WTC11 (cell line): ENCODE results near the gene THBS2. TPM values are rescaled to one million over a fixed set of nuclear protein-coding genes. Genes with fewer than 3 reads are reported as not detected.

Source experiments
- ATAC-seq: fragments of 200-7000 bp; cut with Tn5 transposase; 2 replicates; pipeline ENCODE4 v1.10.0; 2021; ENCODE audit warnings: mild to moderate bottlenecking, moderate library complexity
- CTCF ChIA-PET: fragments of 300-600 bp; sonication (Branson Sonifier 250); formaldehyde crosslinking; loops from one replicate; lab custom pipeline; 2021; ENCODE audit warnings: antibody characterized with exemption; lab: Charles Lee
- POLR2A ChIA-PET: fragments of 350-600 bp; sonication (Branson Sonifier 250); formaldehyde crosslinking; loops from one replicate; lab custom pipeline; 2021; ENCODE audit warnings: antibody characterized with exemption; lab: Charles Lee
- DNase-seq: peaks from one replicate; pipeline ENCODE4 v3.0.0; 2021; ENCODE audit warnings: low spot score
- H3K27ac Mint-ChIP-seq: 2 replicates; pipeline ENCODE4 v1.8.0; 2021; ENCODE audit warnings: mixed read lengths
- H3K27me3 Mint-ChIP-seq: 2 replicates; pipeline ENCODE4 v1.8.0; 2021; ENCODE audit warnings: low read depth, mild to moderate bottlenecking, moderate library complexity, mixed read lengths
- H3K36me3 Mint-ChIP-seq: 2 replicates; pipeline ENCODE4 v1.8.0; 2021; ENCODE audit warnings: mixed read lengths
- H3K4me1 Mint-ChIP-seq: 2 replicates; pipeline ENCODE4 v1.8.0; 2022; ENCODE audit warnings: mixed read lengths
- H3K4me3 Mint-ChIP-seq: 2 replicates; pipeline ENCODE4 v1.8.0; 2021; ENCODE audit warnings: mild to moderate bottlenecking, moderate library complexity, mixed read lengths
- H3K9me3 Mint-ChIP-seq: 2 replicates; pipeline ENCODE4 v1.8.0; 2021; ENCODE audit warnings: mixed read lengths
- ATF1 ChIP-seq: sonication (generic); formaldehyde crosslinking; IDR thresholded peaks from 2 replicates; pipeline ENCODE4 v1.8.1; 2023; ENCODE audit warnings: mild to moderate bottlenecking, moderate library complexity, missing genetic modification reagents
- ATF2 ChIP-seq: sonication (generic); formaldehyde crosslinking; IDR thresholded peaks from 2 replicates; pipeline ENCODE4 v1.8.1; 2022; ENCODE audit warnings: low read depth, missing genetic modification reagents, borderline replicate concordance
- CDX4 ChIP-seq: fragments of 250-450 bp; sonication (Bioruptor Pico); IDR thresholded peaks from 2 replicates; pipeline ENCODE4 v1.9.0; 2021; ENCODE audit warnings: moderate library complexity, mild to moderate bottlenecking, inconsistent platforms, borderline replicate concordance
- E2F4 ChIP-seq: sonication (generic); formaldehyde crosslinking; IDR thresholded peaks from 2 replicates; pipeline ENCODE4 v1.8.1; 2022; ENCODE audit warnings: low read depth, mild to moderate bottlenecking, moderate library complexity, missing genetic modification reagents, borderline replicate concordance
- ESRRA ChIP-seq: sonication (generic); formaldehyde crosslinking; IDR thresholded peaks from 2 replicates; pipeline ENCODE4 v1.8.1; 2022; ENCODE audit warnings: mild to moderate bottlenecking, missing genetic modification reagents, borderline replicate concordance
- FOXP1 ChIP-seq: sonication (generic); formaldehyde crosslinking; IDR thresholded peaks from 2 replicates; pipeline ENCODE4 v1.8.0; 2022; ENCODE audit warnings: missing genetic modification reagents, mild to moderate bottlenecking, moderate library complexity, borderline replicate concordance
- GRHL2 ChIP-seq: fragments of 250-450 bp; sonication (Bioruptor Pico); IDR thresholded peaks from 2 replicates; pipeline ENCODE4 v1.8.0; 2022; ENCODE audit warnings: mild to moderate bottlenecking, moderate library complexity; ENCODE audit not compliant: insufficient replicate concordance, severe bottlenecking
- GTF2I ChIP-seq: fragments of 250-450 bp; sonication (Bioruptor Pico); conservative IDR thresholded peaks from 2 replicates; pipeline ENCODE4 v1.4.0; 2021; ENCODE audit warnings: mild to moderate bottlenecking
- IRF2 ChIP-seq: sonication (generic); formaldehyde crosslinking; IDR thresholded peaks from 2 replicates; pipeline ENCODE4 v1.8.0; 2022; ENCODE audit warnings: low read depth, missing genetic modification reagents, borderline replicate concordance
- MXD4 ChIP-seq: fragments of 250-450 bp; sonication (Bioruptor Pico); IDR thresholded peaks from 2 replicates; pipeline ENCODE4 v1.8.0; 2021; ENCODE audit warnings: mild to moderate bottlenecking, moderate library complexity, borderline replicate concordance
- NFATC4 ChIP-seq: fragments of 250-450 bp; sonication (Bioruptor Pico); IDR thresholded peaks from 2 replicates; pipeline ENCODE4 v1.9.0; 2021; ENCODE audit warnings: mild to moderate bottlenecking
- NFE2L1 ChIP-seq: sonication (generic); formaldehyde crosslinking; IDR thresholded peaks from 2 replicates; pipeline ENCODE4 v1.8.1; 2023; ENCODE audit warnings: missing genetic modification reagents
- NR1H2 ChIP-seq: sonication (generic); formaldehyde crosslinking; IDR thresholded peaks from 2 replicates; pipeline ENCODE4 v1.9.0; 2021; ENCODE audit warnings: mild to moderate bottlenecking, moderate library complexity, missing genetic modification reagents
- NR2C2 ChIP-seq: sonication (generic); formaldehyde crosslinking; IDR thresholded peaks from 2 replicates; pipeline ENCODE4 v1.8.0; 2022; ENCODE audit warnings: mild to moderate bottlenecking, missing genetic modification reagents
- OVOL2 ChIP-seq: fragments of 250-450 bp; sonication (Bioruptor Pico); IDR thresholded peaks from 2 replicates; pipeline ENCODE4 v1.9.0; 2021; ENCODE audit warnings: mild to moderate bottlenecking, borderline replicate concordance
- PREB ChIP-seq: sonication (generic); formaldehyde crosslinking; IDR thresholded peaks from 2 replicates; pipeline ENCODE4 v1.8.1; 2022; ENCODE audit warnings: mild to moderate bottlenecking, missing genetic modification reagents, moderate library complexity, borderline replicate concordance
- TEAD1 ChIP-seq: sonication (generic); formaldehyde crosslinking; IDR thresholded peaks from 2 replicates; pipeline ENCODE4 v1.8.0; 2022; ENCODE audit warnings: mild to moderate bottlenecking, missing genetic modification reagents
- USF2 ChIP-seq: sonication (generic); formaldehyde crosslinking; IDR thresholded peaks from 2 replicates; pipeline ENCODE4 v1.8.1; 2023; ENCODE audit warnings: mild to moderate bottlenecking, missing genetic modification reagents, moderate library complexity
- ZBTB21 ChIP-seq: sonication (generic); formaldehyde crosslinking; IDR thresholded peaks from 2 replicates; pipeline ENCODE4 v1.8.1; 2023; ENCODE audit warnings: mild to moderate bottlenecking, missing genetic modification reagents, borderline replicate concordance
- ZNF138 ChIP-seq: sonication (generic); formaldehyde crosslinking; conservative IDR thresholded peaks from 2 replicates; pipeline ENCODE4 v1.8.1; 2022; ENCODE audit warnings: mild to moderate bottlenecking, moderate library complexity, missing genetic modification reagents
- ZNF281 ChIP-seq: sonication (generic); formaldehyde crosslinking; IDR thresholded peaks from 2 replicates; pipeline ENCODE4 v1.8.0; 2023; ENCODE audit warnings: mild to moderate bottlenecking, missing genetic modification reagents
- ZNF317 ChIP-seq: sonication (generic); formaldehyde crosslinking; IDR thresholded peaks from 2 replicates; pipeline ENCODE4 v1.8.1; 2023; ENCODE audit warnings: low read depth, mild to moderate bottlenecking, moderate library complexity, missing genetic modification reagents, borderline replicate concordance
- ZNF416 ChIP-seq: fragments of 250-450 bp; sonication (Bioruptor Pico); IDR thresholded peaks from 2 replicates; pipeline ENCODE4 v1.9.0; 2021; ENCODE audit warnings: mild to moderate bottlenecking, inconsistent platforms
- ZSCAN18 ChIP-seq: fragments of 250-450 bp; sonication (Bioruptor Pico); IDR thresholded peaks from 2 replicates; pipeline ENCODE4 v2.1.2; 2022; ENCODE audit warnings: mild to moderate bottlenecking, moderate library complexity
- total RNA-seq: library from RNA; stranded (reverse); gene quantifications from 3 replicates; pipeline ENCODE4 v1.2.3, GENCODE V29; 2021

Gene THBS2
- total RNA-seq, 1 experiment from 2014 or later: 40.3 TPM

- Mint-ChIP-seq H3K4me3 (no peak overlapping the region), H3K9me3 (peaks cover 26% of the 10 kb centered on the region), H3K4me1 (no peaks in the 10 kb centered on the region), H3K27ac (no peak overlapping the region), H3K36me3 (no peaks in the 10 kb centered on the region), H3K27me3 (no peaks in the 10 kb centered on the region)
- DNase-seq (no peak), ATAC-seq (no peak)
- no peak for TF ChIP-seq GRHL2 (CRISPR knock-in tag)
- no peak for TF ChIP-seq ZSCAN18 (CRISPR knock-in tag)
- TF ChIP-seq ESRRA (CRISPR knock-in tag): no peak
- TF ChIP-seq USF2 (CRISPR knock-in tag): no peak
- no peak for TF ChIP-seq NFATC4 (CRISPR knock-in tag)
- TF ChIP-seq ZNF317: no peak
- TF ChIP-seq GTF2I: no peak
- TF ChIP-seq IRF2 (CRISPR knock-in tag): no peak
- TF ChIP-seq NFE2L1: no peak
- TF ChIP-seq TEAD1: no peak
- no peak for TF ChIP-seq ZNF138 (CRISPR knock-in tag)
- no peak for TF ChIP-seq NR1H2 (CRISPR knock-in tag)
- no peak for TF ChIP-seq FOXP1
- no peak for TF ChIP-seq ZNF281 (CRISPR knock-in tag)
- CTCF ChIA-PET: no interaction called here
- POLR2A ChIA-PET: no interaction called here
These were observed 48.6 kb upstream of the THBS2 start for GRCh38 chr6:169302255-169302654.

- ATAC-seq: no peak
- TF ChIP-seq ZNF416 (CRISPR knock-in tag) (no peak), ATF1 (no peak), ZNF281 (CRISPR knock-in tag) (no peak), MXD4 (CRISPR knock-in tag) (no peak), ATF2 (CRISPR knock-in tag) (no peak), E2F4 (CRISPR knock-in tag) (no peak), OVOL2 (CRISPR knock-in tag) (no peak), PREB (CRISPR knock-in tag) (no peak), NR2C2 (CRISPR knock-in tag) (no peak), ZBTB21 (no peak), GRHL2 (CRISPR knock-in tag) (no peak), CDX4 (CRISPR knock-in tag) (no peak)
These were observed 47.3 kb upstream of the THBS2 start for GRCh38 chr6:169300916-169301315.

More at GRCh38 chr6:169300916-169301315, 47.3 kb upstream of the THBS2 start:
- no peak overlapping the region for H3K27ac Mint-ChIP-seq
- H3K4me3 Mint-ChIP-seq: no peak overlapping the region
- no peak for DNase-seq
- POLR2A ChIA-PET: no interaction called here
- no peaks in the 10 kb centered on the region for H3K4me1 Mint-ChIP-seq
- no peaks in the 10 kb centered on the region for H3K27me3 Mint-ChIP-seq
- CTCF ChIA-PET: no interaction called here
- H3K9me3 Mint-ChIP-seq: peaks cover 30% of the 10 kb centered on the region
- no peaks in the 10 kb centered on the region for H3K36me3 Mint-ChIP-seq
